ENCODE data around the gene RNF175.

RNF175 gene

GRCh38 chr4:153741541-153741940 lies 18.3 kb downstream of the RNF175 start:
- DNase-seq: no peak

- DNase-seq: no peak
Measured at GRCh38 chr4:153735906-153736461, 23.8 kb downstream of the RNF175 start.

- DNase-seq: no peak
Measured at GRCh38 chr4:153733751-153734448, 25.9 kb downstream of the RNF175 start.

- no peak for DNase-seq
Measured at GRCh38 chr4:153731239-153731638, 28.6 kb downstream of the RNF175 start.

- no peak for DNase-seq
Measured at GRCh38 chr4:153729895-153730294, 29.9 kb downstream of the RNF175 start.

- no peak for DNase-seq
Measured at GRCh38 chr4:153728660-153729059, 31.2 kb downstream of the RNF175 start.

- no peak for DNase-seq
Measured at GRCh38 chr4:153728151-153728550, 31.7 kb downstream of the RNF175 start.

GRCh38 chr4:153725831-153726154 lies 34.0 kb downstream of the RNF175 start:
- no peak for DNase-seq

GRCh38 chr4:153725136-153725830 lies 34.5 kb downstream of the RNF175 start:
- DNase-seq: no peak

GRCh38 chr4:153724606-153725005 lies 35.2 kb downstream of the RNF175 start:
- no peak for DNase-seq

GRCh38 chr4:153722036-153722435 lies 37.8 kb downstream of the RNF175 start:
- DNase-seq: no peak

GRCh38 chr4:153713866-153714646 lies 45.8 kb downstream of the RNF175 start:
- no peak for DNase-seq

GRCh38 chr4:153710681-153711080 lies 49.1 kb downstream of the RNF175 start:
- DNase-seq: no peak

- DNase-seq: no peak
Measured at GRCh38 chr4:153706519-153706918, 53.3 kb downstream of the RNF175 start.

GRCh38 chr4:153705743-153706468 lies 53.9 kb downstream of the RNF175 start:
- DNase-seq: no peak

- no peak for DNase-seq
Measured at GRCh38 chr4:153704522-153704921, 55.3 kb downstream of the RNF175 start.

- DNase-seq: no peak
Measured at GRCh38 chr4:153684971-153685371, 74.9 kb downstream of the RNF175 start.

GRCh38 chr4:153684182-153684970 lies 75.4 kb downstream of the RNF175 start, which contains the start of gene TLR2:
TLR2 (plus strand) TSS chr4:153684280; CDS start chr4:153702908, 18,628 bp downstream.
- peak; percentile 28 for DNase-seq

- DNase-seq: no peak
Measured at GRCh38 chr4:153683763-153684181, 76.1 kb downstream of the RNF175 start.

GRCh38 chr4:153679486-153679885 lies 80.3 kb downstream of the RNF175 start:
- DNase-seq: no peak

- no peak for DNase-seq
Measured at GRCh38 chr4:153676984-153677383, 82.8 kb downstream of the RNF175 start.

- DNase-seq: no peak
Measured at GRCh38 chr4:153676486-153676885, 83.3 kb downstream of the RNF175 start.
